Spleen (tissue), 7 donors: Measurements from ENCODE around the gene MYO1F.

Experiments used
- POLR2A ChIP-seq, 3 donors: fragments of 450-650 bp; IDR thresholded peaks; one replicate each; pipeline ENCODE4 v1.5.1; 2017; ENCODE audit warnings: antibody characterized with exemption in 3 of 3, mild to moderate bottlenecking in 1 of 3
- POLR2AphosphoS5 ChIP-seq, 3 donors: sonication (generic); formaldehyde crosslinking; IDR thresholded peaks; one replicate each; pipeline ENCODE4 v1.5.1; 2017; ENCODE audit warnings: antibody characterized with exemption in 3 of 3
- TF ChIP-seq, protein P1 (sequence below), 11 experiments: fragments of 200-600 bp in 7 of 11; fragments of 450-650 bp in 4 of 11; sonication (generic) in 4 of 11; IDR thresholded peaks in 8 of 11; conservative IDR thresholded peaks in 3 of 11; 1 replicate in 7 of 11; 2 replicates in 4 of 11; pipeline versions ENCODE4 v1.4.0 to v1.8.0; 2016 to 2021; ENCODE audit warnings: antibody characterized with exemption in 11 of 11, inconsistent platforms in 4 of 11, mild to moderate bottlenecking in 1 of 11
- donor health status: DM: no; HTN: no; CAD: no; lungs with moderate emphysema.
- donor health status: DM: no; HTN: no; CAD: no.
- donor health status: DM: no; HTN: no; CAD: no.

DNA sequence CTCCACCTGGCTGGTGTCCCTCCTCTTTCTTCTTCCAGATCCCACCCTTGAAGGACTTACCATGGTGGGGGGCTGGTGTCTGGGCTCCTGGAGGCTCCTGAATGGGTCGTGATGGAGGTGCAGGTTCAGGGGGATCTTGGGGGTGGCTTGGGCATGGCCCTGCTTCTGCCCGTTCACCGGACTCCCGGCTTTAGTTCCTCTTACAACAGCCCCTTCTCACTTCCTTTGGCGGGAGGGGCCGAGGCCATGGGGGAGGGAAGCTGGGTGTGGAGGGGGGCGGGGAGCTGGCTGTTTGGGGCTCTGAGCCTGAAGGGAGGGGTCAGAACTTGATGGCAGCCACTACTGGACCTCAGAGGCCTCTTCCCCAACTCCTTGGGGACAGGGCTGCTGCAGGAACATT lies at the start of gene MYO1F:
- TF ChIP-seq POLR2AphosphoS5 (IDR thresholded peaks at IDR 0.05) (peak; percentile 64 to 87 (median 78)), POLR2A (IDR thresholded peaks at IDR 0.05) (peak in 1 of 3 donors; percentile 16)
- TF ChIP-seq, protein P1, sequence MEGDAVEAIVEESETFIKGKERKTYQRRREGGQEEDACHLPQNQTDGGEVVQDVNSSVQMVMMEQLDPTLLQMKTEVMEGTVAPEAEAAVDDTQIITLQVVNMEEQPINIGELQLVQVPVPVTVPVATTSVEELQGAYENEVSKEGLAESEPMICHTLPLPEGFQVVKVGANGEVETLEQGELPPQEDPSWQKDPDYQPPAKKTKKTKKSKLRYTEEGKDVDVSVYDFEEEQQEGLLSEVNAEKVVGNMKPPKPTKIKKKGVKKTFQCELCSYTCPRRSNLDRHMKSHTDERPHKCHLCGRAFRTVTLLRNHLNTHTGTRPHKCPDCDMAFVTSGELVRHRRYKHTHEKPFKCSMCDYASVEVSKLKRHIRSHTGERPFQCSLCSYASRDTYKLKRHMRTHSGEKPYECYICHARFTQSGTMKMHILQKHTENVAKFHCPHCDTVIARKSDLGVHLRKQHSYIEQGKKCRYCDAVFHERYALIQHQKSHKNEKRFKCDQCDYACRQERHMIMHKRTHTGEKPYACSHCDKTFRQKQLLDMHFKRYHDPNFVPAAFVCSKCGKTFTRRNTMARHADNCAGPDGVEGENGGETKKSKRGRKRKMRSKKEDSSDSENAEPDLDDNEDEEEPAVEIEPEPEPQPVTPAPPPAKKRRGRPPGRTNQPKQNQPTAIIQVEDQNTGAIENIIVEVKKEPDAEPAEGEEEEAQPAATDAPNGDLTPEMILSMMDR (IDR thresholded peaks at IDR 0.05 in 8 of 11, conservative IDR thresholded peaks at IDR 0.05 in 3 of 11), result no peak
